Myocyte (in vitro differentiated cells): ENCODE data around the gene HSPBP1. TPM values are rescaled to one million over a fixed set of nuclear protein-coding genes. Genes with fewer than 3 reads are reported as not detected.
A peak's percentile ranks its signal among the peaks of the same experiment; 100 is the strongest.
"Not testable (repeated sequence)": the region's sequence is repeated elsewhere in the genome, so short reads cannot be mapped to it uniquely, and the experiment has no call there.

ENCODE experiments used
- DNase-seq: peaks from one replicate; pipeline ENCODE4 v3.0.0-alpha.2; 2012; ENCODE audit warnings: low read depth
- polyA plus RNA-seq: library from polyadenylated mRNA; unstranded; fragments of >200 nt; gene quantifications from one replicate; pipeline ENCODE4 v1.2.1, GENCODE V29; 2012; ENCODE audit warnings: missing spikeins
- total RNA-seq: library from RNA; depleted of rRNA; stranded (reverse); fragments of >200 nt; gene quantifications from 2 replicates; pipeline ENCODE4 v1.2.3, GENCODE V29; 2014

The HSPBP1 gene
- total RNA-seq, result 37.1 and 39.3 TPM in 2 replicates
- polyA plus RNA-seq, result 35.3 TPM

DNA sequence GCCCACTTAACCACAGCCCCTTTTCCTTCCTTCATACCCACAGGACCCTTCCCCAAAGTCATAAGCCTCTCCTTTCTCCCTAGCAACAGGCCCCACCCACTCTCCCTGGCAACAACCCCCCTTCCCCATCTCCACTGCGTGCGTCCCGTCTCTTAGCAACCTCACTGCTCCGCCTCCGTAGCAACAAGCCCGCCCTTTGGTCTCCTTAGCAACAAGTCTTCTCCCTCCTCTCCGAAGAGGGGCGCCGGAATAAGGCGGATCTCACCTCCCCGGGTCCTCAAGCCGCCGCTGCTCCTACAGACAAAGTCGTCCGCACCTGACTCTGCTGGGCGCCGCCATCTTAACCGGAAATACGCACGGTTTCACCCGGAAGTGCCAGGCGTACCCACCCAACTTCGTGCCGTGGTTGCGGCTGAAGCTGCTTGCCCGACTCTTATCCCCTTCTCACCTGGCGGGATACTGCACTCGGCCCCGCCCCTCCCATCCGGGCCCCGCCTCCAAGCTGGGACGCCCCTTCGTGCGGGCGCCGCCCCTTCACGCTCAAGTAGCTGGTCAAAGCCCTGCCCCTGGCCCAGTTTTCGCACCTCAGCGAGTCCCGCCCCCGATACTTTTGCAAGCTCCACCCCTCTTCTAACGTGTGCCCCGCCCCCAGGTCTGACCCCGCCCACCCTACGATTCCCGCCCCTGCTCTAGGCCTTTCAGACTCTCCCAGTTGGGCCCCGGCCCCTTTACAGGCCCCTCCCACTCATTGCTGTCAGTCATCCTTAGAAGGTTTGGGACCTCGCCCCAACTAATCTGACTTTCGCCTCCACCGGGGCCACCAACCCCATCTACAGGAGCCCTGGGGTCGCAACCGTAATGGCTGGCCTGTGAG lies at the start of gene HSPBP1:
Gene HSPBP1 (minus strand): TSS at position 341 of the 874 bp plus-strand sequence. CDS start 502 bp downstream, outside the sequence.
- DNase-seq, result peak; percentile 92

- not testable (repeated sequence) for DNase-seq
Measured at GRCh38 chr19:55328774-55329318, 48.9 kb upstream of the HSPBP1 start.

- DNase-seq, result no peak
Measured at GRCh38 chr19:55325172-55325571, 45.3 kb upstream of the HSPBP1 start, which contains the start of gene TMEM150B. Gene TMEM150B, minus strand, starts transcription at chr19:55325341. Its CDS starts 4,305 bp downstream, at chr19:55321036.

DNA sequence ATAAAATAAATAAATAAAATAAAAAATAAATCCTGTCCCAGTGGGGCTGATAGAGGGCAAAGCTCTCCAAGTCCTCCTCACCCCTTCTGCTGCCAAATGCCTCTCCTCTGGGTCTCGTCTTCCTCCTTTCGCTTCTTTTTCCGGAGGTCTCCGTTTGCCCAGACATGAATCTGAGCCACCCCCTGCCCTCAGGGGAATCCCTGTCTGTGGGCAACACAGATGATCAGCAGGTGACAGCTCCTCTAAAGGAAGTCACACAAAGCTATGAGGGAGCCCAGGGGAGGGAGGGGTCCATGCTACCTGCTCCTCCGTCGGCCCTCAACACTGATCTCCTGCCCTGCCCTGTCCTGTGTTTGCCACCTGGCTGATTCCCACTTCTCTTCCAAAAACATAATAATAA lies 44.8 kb upstream of the HSPBP1 start:
- no peak for DNase-seq

GRCh38 chr19:55322204-55322885 lies 42.4 kb upstream of the HSPBP1 start:
- DNase-seq, result no peak

- DNase-seq, result no peak
Measured at GRCh38 chr19:55321466-55322137, 41.7 kb upstream of the HSPBP1 start.

GRCh38 chr19:55320844-55321419 lies 41.0 kb upstream of the HSPBP1 start:
- no peak for DNase-seq

DNA sequence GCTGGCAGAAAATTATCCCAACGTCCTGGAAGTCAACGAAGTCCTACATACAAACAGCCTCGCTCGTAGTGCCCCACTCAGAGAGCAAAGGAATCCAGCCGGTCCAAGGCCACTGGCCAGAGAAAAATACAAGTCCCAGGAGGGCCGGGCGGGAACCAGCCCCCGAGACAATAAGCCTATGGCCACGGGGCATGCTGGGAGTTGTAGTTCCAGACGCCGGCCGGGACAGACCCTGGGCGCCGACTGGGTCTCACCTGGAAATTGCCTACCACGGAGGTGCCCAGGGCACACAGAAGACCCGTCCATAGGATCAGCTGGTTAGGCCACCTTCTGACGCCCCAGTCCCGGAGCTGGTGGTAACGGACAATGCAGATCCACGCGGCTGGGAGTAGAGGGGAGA lies 39.9 kb upstream of the HSPBP1 start:
- DNase-seq, result peak; percentile 26

DNA sequence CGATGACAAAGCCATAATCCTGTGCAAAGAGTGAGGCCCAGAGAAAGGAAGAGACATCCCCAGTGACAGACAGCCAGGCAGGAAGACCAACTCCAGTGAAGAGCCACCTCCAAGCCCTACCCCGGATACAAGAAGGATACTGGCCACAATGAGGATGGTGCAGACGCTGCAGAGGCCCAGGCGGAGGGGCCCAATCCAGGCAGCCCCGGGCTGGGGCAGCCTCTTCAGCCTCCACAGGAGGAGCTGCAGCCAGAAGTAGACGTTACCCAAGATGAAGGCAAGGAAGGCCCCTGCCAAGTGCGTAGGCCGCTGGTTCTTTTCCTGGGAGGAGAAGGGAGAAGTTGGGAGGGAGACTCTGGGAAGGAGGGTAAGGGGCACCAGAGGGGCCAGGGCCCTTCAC lies 36.7 kb upstream of the HSPBP1 start:
- DNase-seq, result no peak

DNA sequence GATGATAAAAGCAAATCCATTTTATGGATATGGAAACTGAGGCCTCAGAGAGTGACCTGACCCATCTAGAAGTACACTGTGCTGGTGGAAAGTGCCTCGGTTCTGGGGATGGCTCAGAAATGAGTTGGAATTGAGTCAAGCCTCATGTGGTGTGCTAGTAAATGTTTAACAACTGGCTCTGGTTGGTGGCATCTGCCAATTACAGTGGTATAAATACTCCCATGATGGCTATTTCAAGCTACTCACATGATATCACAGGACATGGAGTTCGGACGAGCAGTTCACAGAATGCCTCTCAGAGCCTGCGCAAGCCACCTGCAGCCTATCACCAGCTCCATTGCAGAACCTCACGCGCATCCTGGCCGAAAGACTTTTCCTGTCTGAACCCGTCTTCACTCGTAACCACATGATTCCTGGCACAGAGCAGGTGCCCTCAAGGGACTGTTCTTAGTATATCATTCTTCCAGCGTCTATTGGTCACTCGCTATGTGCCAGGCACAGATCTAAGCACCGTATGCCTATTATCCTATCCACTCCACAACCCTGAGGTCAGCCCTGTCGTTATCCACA lies 36.1 kb upstream of the HSPBP1 start:
- no peak for DNase-seq

- DNase-seq, result no peak
Measured at GRCh38 chr19:55314396-55314795, 34.5 kb upstream of the HSPBP1 start.

DNA sequence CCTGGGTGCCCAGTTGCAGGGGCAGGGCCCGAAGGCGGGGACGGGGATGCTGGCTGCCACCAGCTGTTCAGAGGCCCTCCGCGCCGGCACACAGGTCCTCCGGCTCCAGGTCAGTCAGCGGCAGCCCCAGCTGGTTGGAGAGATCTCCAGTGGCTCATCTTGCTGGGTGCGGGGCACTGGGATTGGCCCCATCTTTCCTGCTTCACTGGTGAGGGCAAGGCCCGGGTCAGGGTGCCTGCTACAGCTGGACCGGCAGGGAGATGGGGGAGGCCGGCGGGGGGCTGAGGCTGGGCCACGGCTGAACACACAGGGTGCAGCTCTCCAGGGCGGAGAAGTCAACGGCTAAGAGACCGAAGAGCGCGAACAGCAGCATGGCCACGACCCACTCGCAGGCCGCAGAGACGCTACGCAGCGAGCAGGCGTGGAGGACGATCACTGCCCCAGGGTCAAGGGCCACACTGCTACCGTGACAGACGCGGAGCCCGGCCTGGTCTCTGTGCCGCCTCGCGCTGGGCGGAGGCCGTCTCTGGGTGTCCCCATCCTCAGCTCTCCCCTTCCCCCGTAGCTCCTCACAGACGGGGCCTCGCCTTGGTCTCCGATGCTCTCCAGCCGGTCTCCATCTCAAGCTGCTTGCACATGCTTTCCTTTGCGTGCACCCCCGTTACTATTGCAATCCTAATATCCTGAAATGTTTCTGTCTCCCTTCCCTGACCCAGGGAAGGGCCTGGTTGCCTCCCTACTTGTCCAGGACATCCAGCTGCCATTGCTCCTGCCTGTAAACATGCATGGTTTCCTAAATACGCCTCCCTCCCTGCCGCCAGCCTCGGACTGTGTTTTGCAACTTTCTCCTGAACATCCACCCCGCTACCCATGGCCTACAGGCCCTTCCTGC lies 33.0 kb upstream of the HSPBP1 start:
- DNase-seq, result no peak

DNA sequence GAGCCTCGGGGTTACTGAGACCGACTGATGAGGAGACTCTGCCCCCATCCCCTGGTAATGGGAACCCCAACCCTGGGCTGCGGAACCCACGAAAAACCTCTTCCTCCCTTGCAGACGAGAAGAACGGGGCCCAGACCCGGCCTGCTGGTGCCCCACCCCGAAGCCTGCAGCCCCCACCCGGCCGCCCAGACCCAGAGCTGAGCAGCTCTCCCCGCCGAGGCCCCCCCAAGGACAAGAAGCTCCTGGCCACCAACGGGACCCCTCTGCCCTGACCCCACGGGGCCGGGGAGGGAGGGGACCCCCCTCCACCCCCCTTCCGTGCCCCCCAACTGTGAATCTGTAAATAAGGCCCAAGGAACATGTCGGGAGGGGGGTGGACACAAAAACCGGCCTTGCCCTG lies 31.9 kb upstream of the HSPBP1 start:
- DNase-seq, result no peak

GRCh38 chr19:55311397-55311796 lies 31.5 kb upstream of the HSPBP1 start:
- no peak for DNase-seq

- DNase-seq, result no peak
Measured at GRCh38 chr19:55310498-55310897, 30.6 kb upstream of the HSPBP1 start.

GRCh38 chr19:55309448-55309847 lies 29.5 kb upstream of the HSPBP1 start:
- DNase-seq, result no peak

DNA sequence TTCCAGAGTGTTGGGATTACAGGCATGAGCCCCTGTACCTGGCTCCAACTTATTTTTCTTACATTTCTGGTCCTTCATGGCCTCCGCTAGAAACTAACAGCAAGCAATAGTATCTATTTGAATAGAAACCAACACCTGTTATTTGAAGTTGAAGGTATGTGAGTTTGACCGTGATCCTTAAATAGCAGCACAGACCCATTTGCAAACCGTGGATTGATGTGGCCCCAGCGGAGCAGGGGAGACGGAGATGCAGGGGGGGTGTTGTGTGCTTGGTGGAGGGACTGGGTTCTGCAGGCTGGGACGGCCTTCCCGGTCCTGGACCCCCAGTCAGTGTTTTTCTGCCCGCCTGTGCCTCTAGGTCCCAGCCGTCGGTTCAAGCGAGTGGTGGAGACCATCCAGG lies 28.4 kb upstream of the HSPBP1 start:
- no peak for DNase-seq

DNA sequence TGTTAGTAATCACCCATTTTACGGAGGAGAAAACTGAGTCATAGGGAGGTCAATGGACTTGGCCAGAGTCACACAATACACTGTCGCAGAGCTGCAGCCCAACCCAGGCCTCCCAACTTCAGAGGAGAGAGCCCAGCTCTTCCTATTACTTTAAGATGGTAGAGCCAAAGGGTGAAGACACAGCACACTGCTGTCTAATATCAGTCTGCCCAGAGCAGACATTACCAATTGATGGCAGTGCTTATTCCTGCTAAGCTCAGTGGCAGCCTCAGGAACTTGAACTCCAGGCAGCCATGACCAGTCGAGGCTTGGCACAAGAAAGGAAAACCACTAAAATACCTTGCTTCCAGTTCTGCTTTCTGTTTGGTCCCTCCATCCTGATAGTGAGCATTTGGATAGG lies 26.8 kb upstream of the HSPBP1 start:
- DNase-seq, result no peak

DNA sequence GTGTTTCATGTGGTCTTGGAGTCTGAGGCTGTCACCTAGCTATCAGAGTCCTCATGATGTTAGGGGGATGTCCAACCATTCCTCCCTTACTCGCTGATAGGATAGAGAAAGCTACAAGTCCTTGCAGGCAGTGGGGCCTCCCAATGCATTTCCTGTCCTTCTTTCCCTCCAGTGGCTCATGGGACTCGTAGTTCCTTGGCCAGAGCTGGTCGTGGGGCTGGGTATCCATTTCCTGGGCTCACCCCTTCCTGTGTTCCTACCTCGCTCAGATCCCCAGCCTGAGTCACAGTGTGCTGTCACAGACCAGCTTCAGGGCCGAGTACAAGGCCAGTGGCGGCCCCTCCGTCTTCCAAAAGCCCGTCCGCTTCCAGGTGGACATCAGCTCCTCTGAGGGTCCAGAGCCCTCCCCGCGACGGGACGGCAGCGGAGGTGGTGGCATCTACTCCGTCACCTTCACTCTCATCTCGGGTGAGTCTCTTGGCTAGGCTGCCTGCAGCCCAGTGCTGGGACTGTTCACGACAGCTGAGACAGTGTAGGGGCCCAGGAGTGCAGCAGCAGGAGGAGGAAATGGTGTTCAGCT lies 26.2 kb upstream of the HSPBP1 start:
- DNase-seq, result no peak
